ENCODE measurements around the gene NFATC2.

NFATC2 gene

DNA sequence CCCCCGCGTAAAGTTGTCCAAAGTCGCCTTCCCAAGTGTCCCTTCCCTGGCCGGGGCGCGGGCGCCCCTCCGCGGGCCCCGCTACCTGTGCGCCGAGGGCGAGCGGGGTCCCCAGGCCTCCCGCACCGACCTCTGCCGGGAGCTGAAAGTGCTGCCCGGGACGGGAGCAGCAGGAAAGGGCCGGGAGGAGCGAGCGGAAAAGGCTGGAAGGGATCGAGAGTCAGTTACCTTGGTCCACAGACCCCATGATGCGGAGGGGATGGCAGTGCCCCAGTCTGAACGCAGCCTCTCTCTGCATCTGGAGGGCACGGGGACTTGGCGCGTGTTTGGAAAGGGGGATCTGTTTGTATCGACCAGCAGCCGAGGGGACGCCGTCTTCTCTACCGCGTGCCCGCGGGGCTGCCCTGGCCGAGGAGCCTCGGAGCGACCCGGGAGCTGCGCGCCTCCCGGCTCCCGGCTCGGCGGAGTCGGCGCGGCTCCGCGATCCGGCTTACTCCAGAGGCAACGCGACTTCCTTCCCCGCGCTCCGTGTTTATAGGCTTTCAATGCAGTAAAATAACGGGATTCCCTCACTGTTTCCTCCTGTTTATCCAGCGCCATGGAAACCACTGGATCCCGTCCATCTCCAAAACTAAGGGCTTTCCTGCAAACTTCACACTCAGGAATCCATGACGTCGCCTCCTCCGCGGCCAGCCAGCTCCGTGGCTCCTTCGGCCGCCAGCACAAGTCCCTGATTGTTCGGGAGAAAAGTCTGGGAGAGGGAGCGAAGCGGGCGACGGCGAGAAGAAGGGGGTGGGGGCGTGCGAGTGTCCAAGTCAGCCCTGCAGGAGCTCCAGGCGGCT, 20.0 kb upstream of the NFATC2 start:
- no peak for DNase-seq (ENCODE audit: low read depth in 1 of 2, low spot score in 1 of 2)
- TF ChIP-seq POLR2AphosphoS5 (IDR thresholded peaks at IDR 0.05; ENCODE audit: low read depth) = no peak
- TF ChIP-seq SPI1 (IDR thresholded peaks at IDR 0.05; ENCODE audit: borderline replicate concordance, low read depth) = no peak
- no peak for TF ChIP-seq GABPA (IDR thresholded peaks at IDR 0.05; ENCODE audit: low read depth)
- no peak for TF ChIP-seq CTCF (IDR thresholded peaks at IDR 0.05; ENCODE audit: insufficient read depth, low read length)
- no peak overlapping the region for H3K27ac ChIP-seq (replicated peaks)
- peak overlapping the region; percentile 31 for H3K4me3 ChIP-seq (replicated peaks; ENCODE audit: insufficient read depth, low read length)
- H3K27me3 ChIP-seq (ENCODE audit: insufficient read depth, poor library complexity, severe bottlenecking) = peaks cover 39% of the 10 kb centered on the region

DNA sequence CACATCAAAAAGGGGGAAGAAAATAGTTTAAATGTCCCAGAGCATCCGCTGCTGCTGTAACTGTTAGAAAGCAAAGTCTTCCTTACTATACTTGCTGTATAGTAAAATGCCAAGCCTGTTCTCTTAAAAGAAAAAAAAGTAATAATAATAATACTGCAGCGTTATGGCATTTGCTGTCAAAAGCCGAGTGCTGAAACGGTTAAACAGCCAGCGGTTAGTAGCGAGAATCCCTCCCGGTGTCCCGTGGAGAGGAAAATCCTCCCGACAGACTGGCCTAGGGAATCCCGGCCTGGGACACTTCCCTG, 19.5 kb upstream of the NFATC2 start:
- TF ChIP-seq SPI1 (IDR thresholded peaks at IDR 0.05; ENCODE audit: borderline replicate concordance, low read depth) = no peak
- no peak for TF ChIP-seq CTCF (IDR thresholded peaks at IDR 0.05; ENCODE audit: insufficient read depth, low read length)
- no peak for TF ChIP-seq POLR2AphosphoS5 (IDR thresholded peaks at IDR 0.05; ENCODE audit: low read depth)
- TF ChIP-seq REST (IDR thresholded peaks at IDR 0.05; ENCODE audit: insufficient replicate concordance, low read depth) = no peak
- no peak for TF ChIP-seq GABPA (IDR thresholded peaks at IDR 0.05; ENCODE audit: low read depth)
- no peak overlapping the region for H3K27ac ChIP-seq (replicated peaks)
- no peak for DNase-seq (ENCODE audit: low read depth in 1 of 2, low spot score in 1 of 2)
- peaks cover 39% of the 10 kb centered on the region for H3K27me3 ChIP-seq (ENCODE audit: insufficient read depth, poor library complexity, severe bottlenecking)
- H3K4me3 ChIP-seq (replicated peaks; ENCODE audit: insufficient read depth, low read length) = peak overlapping the region; percentile 31

DNA sequence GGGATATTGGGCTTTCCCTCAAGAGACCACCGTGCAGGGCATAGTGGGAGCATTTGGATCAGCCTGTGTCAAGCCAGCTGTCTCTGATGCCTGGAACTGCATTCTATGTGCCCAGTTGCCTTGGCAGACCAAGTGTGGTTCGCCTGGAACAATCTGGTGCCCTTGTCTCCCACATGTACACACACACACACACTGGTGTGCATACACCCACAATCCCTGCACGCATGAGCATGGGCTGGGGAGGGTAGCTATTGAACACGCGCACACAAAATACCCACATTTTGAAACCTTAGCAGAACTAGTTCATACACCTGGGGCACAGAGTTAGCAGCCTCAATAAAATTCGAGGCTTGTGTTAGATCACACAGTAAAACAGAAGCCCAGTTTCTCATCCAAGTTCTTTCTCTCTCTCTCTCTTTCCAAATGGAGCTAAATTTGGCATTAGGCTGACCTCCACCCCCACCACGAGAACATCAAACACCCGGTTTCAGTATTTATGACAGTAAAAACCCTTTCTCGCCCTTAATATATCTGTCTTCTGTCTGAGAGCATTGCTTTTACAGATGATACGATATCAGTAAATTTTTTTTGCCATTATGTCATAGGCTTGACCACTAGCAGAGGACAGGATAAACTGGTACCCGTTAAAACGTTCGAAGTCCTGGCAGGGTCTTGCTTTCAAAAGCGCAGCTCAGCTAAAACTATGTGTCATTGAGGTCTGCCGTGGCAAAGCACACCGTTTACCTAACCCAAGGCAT, 18.2 kb upstream of the NFATC2 start:
- no peak overlapping the region for H3K27ac ChIP-seq (replicated peaks)
- no peak for TF ChIP-seq GABPA (IDR thresholded peaks at IDR 0.05; ENCODE audit: low read depth)
- TF ChIP-seq SPI1 (IDR thresholded peaks at IDR 0.05; ENCODE audit: borderline replicate concordance, low read depth) = no peak
- TF ChIP-seq CTCF (IDR thresholded peaks at IDR 0.05; ENCODE audit: insufficient read depth, low read length) = no peak
- TF ChIP-seq POLR2AphosphoS5 (IDR thresholded peaks at IDR 0.05; ENCODE audit: low read depth) = no peak
- no peak for TF ChIP-seq REST (IDR thresholded peaks at IDR 0.05; ENCODE audit: insufficient replicate concordance, low read depth)
- H3K27me3 ChIP-seq (ENCODE audit: insufficient read depth, poor library complexity, severe bottlenecking) = peaks cover 39% of the 10 kb centered on the region
- DNase-seq (ENCODE audit: low read depth in 1 of 2, low spot score in 1 of 2) = no peak
- H3K4me3 ChIP-seq (replicated peaks; ENCODE audit: insufficient read depth, low read length) = no peak overlapping the region

All from HL-60 (cell line).